A673 (cell line): ENCODE results near the gene COL20A1.

ENCODE experiments used
- EZH2 ChIP-seq: fragments of 200-600 bp; sonication (generic); IDR thresholded peaks from 2 replicates; pipeline ENCODE4 v1.6.1; 2017; ENCODE audit warnings: borderline replicate concordance, low read depth, mild to moderate bottlenecking, mixed read lengths, antibody characterized with exemption, low read length; ENCODE audit not compliant: poor library complexity, severe bottlenecking
- TF ChIP-seq, protein P1 (sequence below): fragments of 300-800, 200-600 bp; sonication (generic); conservative IDR thresholded peaks from 2 replicates; pipeline ENCODE4 v1.5.1; 2017; ENCODE audit warnings: low read depth, mild to moderate bottlenecking, antibody characterized with exemption, low read length, moderate library complexity, mixed read lengths

- TF ChIP-seq EZH2 = no peak
- TF ChIP-seq, protein P1, sequence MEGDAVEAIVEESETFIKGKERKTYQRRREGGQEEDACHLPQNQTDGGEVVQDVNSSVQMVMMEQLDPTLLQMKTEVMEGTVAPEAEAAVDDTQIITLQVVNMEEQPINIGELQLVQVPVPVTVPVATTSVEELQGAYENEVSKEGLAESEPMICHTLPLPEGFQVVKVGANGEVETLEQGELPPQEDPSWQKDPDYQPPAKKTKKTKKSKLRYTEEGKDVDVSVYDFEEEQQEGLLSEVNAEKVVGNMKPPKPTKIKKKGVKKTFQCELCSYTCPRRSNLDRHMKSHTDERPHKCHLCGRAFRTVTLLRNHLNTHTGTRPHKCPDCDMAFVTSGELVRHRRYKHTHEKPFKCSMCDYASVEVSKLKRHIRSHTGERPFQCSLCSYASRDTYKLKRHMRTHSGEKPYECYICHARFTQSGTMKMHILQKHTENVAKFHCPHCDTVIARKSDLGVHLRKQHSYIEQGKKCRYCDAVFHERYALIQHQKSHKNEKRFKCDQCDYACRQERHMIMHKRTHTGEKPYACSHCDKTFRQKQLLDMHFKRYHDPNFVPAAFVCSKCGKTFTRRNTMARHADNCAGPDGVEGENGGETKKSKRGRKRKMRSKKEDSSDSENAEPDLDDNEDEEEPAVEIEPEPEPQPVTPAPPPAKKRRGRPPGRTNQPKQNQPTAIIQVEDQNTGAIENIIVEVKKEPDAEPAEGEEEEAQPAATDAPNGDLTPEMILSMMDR = no peak
These were observed 4.3 kb upstream of the COL20A1 start for GRCh38 chr20:63288581-63289251.
